ENCODE data around the gene RPL10A. TPM values are rescaled to one million over a fixed set of nuclear protein-coding genes. Genes with fewer than 3 reads are reported as not detected.

The RPL10A gene
- polyA plus RNA-seq, 3 donors = 345 to 1,242 (median 421) TPM

DNA sequence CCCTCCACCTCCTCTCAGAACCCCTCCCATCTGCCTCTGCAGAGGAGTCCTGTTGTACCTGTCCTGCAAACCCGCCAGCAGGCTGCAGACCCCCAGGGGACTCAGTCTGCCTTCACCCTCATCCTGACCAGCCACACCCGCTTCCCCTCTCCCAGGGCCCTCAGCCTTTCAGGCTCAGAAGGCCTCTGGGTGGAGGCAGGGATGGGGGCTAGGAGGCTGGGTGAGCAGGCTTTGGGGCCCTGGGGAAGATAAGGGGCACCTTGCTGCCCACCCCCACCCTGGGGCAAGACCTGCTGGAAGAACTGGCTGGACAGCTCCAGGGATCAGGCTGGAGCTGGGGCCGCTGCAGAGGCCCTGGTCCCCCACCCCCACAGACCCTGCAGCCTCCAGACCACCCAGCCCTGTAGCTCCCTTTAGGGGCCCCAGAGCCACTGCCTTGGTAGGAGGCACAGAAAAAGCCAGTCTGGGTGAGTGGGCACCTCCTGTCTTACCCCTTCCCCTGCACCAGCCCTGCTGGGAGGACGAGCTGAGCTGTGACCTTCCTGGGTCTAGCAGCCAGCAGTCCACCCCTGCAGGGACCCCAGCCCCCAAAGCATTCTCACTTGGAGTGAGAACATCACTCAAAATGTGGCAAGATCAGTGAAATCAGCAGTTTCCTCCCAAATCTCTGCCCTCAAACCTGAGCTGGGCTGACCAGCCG is 23.5 kb downstream of the RPL10A start:
- H3K27me3 ChIP-seq (ENCODE audit: control insufficient read depth in 2 of 2, insufficient read depth in 2 of 2, low read length in 2 of 2) = peaks cover 14 to 66% of the 10 kb centered on the region in 2 donors

DNA sequence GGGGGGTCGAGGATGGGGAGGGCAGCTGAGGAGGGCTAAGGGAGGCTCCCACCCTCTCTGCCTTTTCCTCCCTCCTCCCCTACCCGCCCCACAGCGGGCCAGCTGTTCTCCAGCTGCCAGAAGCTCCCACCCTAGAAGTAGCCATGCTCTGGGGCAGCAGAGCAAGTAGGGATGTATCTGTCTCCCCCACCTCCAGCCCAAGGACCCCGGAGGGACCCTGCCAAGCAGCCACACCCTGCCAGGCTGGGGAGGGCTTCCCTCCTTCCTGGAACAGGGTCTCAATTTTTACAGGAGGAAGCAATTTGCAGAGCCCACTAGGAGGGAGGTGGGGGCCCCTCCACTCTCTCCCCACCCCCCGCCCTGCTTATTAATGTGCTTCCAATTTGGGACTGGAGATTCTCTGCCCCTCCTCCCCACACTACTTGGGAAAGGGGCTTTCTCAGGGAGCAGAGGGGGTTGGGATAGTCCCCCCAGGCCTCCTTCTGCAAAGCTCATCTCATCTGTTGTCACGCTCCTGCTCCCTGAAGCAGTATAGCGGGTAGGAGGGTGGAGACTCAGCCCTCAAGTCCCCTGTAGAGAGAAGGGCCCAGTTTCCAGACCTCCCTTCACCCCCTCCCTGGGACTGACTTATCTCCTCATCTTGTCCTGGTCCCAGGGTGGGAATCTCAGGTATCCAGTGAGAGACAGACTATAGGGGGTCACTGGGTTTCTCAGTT is 24.2 kb downstream of the RPL10A start:
- Histone ChIP-seq H3K4me2 (replicated peaks; ENCODE audit: extremely low read depth, low read length, poor library complexity, severe bottlenecking) (no peak overlapping the region), H3K9me3 (replicated peaks in 1 of 2; ENCODE audit: control insufficient read depth in 1 of 2, insufficient read depth in 1 of 2, low read length in 2 of 2) (peaks cover 0 to 9% of the 10 kb centered on the region in 2 donors), H3K9ac (ENCODE audit: insufficient read depth, low read length, poor library complexity, severe bottlenecking) (no peak overlapping the region), H2AFZ (ENCODE audit: insufficient read depth, low read depth, low read length, poor library complexity, severe bottlenecking) (no peak overlapping the region), H3K27me3 (ENCODE audit: control insufficient read depth in 2 of 2, insufficient read depth in 2 of 2, low read length in 2 of 2) (peaks cover 14 to 66% of the 10 kb centered on the region in 2 donors), H3K36me3 (replicated peaks in 1 of 2; ENCODE audit: control insufficient read depth in 1 of 2, insufficient read depth in 2 of 2, low read length in 2 of 2) (no peaks in the 10 kb centered on the region), H3K4me1 (ENCODE audit: control insufficient read depth in 1 of 2, insufficient read depth in 2 of 2, low read length in 2 of 2) (peaks cover 36 to 43% of the 10 kb centered on the region in 2 donors), H4K20me1 (ENCODE audit: insufficient read depth, low read length) (peaks cover 10% of the 10 kb centered on the region), H3K27ac (ENCODE audit: low read depth in 1 of 2, low read length in 2 of 2) (no peak overlapping the region), H3K79me2 (ENCODE audit: insufficient read depth, low read length) (no peaks in the 10 kb centered on the region), H3K4me3 (replicated peaks in 1 of 3; ENCODE audit: low read depth in 2 of 3, low read length in 3 of 3) (no peak overlapping the region)
- peaks cover 37% of the 10 kb centered on the region for H3K4me1 Mint-ChIP-seq
- H3K27ac Mint-ChIP-seq = peak overlapping the region in 2 of 7 donors; percentile 10 to 54
- 20% methylated on average over 2 of the region's 7 CpGs for WGBS (ENCODE audit: insufficient coverage)
- intact Hi-C loops (cut with micrococcal nuclease) = no loop called here
- peaks cover 0 to 11% (median 2%) of the 10 kb centered on the region in 7 donors for H3K9me3 Mint-ChIP-seq
- TF ChIP-seq, protein P1, sequence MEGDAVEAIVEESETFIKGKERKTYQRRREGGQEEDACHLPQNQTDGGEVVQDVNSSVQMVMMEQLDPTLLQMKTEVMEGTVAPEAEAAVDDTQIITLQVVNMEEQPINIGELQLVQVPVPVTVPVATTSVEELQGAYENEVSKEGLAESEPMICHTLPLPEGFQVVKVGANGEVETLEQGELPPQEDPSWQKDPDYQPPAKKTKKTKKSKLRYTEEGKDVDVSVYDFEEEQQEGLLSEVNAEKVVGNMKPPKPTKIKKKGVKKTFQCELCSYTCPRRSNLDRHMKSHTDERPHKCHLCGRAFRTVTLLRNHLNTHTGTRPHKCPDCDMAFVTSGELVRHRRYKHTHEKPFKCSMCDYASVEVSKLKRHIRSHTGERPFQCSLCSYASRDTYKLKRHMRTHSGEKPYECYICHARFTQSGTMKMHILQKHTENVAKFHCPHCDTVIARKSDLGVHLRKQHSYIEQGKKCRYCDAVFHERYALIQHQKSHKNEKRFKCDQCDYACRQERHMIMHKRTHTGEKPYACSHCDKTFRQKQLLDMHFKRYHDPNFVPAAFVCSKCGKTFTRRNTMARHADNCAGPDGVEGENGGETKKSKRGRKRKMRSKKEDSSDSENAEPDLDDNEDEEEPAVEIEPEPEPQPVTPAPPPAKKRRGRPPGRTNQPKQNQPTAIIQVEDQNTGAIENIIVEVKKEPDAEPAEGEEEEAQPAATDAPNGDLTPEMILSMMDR (IDR thresholded peaks at IDR 0.05) = no peak
- no peaks in the 10 kb centered on the region for H3K36me3 Mint-ChIP-seq
- H3K27me3 Mint-ChIP-seq (ENCODE audit: low read depth in 3 of 3) = peaks cover 56 to 76% (median 60%) of the 10 kb centered on the region in 3 donors
- peak overlapping the region in 1 of 2 donors; percentile 83 for H3K4me3 Mint-ChIP-seq
- no peak for DNase-seq

More for the DNA sequence above, 23.5 kb downstream of the RPL10A start:
- TF ChIP-seq, protein P1 (IDR thresholded peaks at IDR 0.05) = no peak
- Histone ChIP-seq H3K27ac (ENCODE audit: low read depth in 1 of 2, low read length in 2 of 2) (no peak overlapping the region), H3K36me3 (replicated peaks in 1 of 2; ENCODE audit: control insufficient read depth in 1 of 2, insufficient read depth in 2 of 2, low read length in 2 of 2) (no peaks in the 10 kb centered on the region), H4K20me1 (ENCODE audit: insufficient read depth, low read length) (peaks cover 10% of the 10 kb centered on the region), H3K79me2 (ENCODE audit: insufficient read depth, low read length) (no peaks in the 10 kb centered on the region), H3K9me3 (replicated peaks in 1 of 2; ENCODE audit: control insufficient read depth in 1 of 2, insufficient read depth in 1 of 2, low read length in 2 of 2) (peaks cover 0 to 9% of the 10 kb centered on the region in 2 donors), H3K4me1 (ENCODE audit: control insufficient read depth in 1 of 2, insufficient read depth in 2 of 2, low read length in 2 of 2) (peaks cover 36 to 40% of the 10 kb centered on the region in 2 donors), H2AFZ (ENCODE audit: insufficient read depth, low read depth, low read length, poor library complexity, severe bottlenecking) (no peak overlapping the region), H3K4me2 (replicated peaks; ENCODE audit: extremely low read depth, low read length, poor library complexity, severe bottlenecking) (no peak overlapping the region), H3K9ac (ENCODE audit: insufficient read depth, low read length, poor library complexity, severe bottlenecking) (no peak overlapping the region), H3K4me3 (replicated peaks in 1 of 3; ENCODE audit: low read depth in 2 of 3, low read length in 3 of 3) (no peak overlapping the region)
- Mint-ChIP-seq H3K27ac (no peak overlapping the region), H3K4me1 (peaks cover 37% of the 10 kb centered on the region), H3K4me3 (peak overlapping the region in 1 of 2 donors; percentile 67), H3K27me3 (ENCODE audit: low read depth in 3 of 3) (peaks cover 56 to 73% (median 60%) of the 10 kb centered on the region in 3 donors), H3K9me3 (peaks cover 0 to 11% (median 2%) of the 10 kb centered on the region in 7 donors), H3K36me3 (no peaks in the 10 kb centered on the region)
- DNase-seq = no peak
- 47% methylated on average over 2 of the region's 5 CpGs for WGBS (ENCODE audit: insufficient coverage)
- intact Hi-C loops (cut with micrococcal nuclease) = no loop called here

Measured in CD14-positive monocyte (primary cell).